NOMO-1 (cell line): ENCODE results near the gene PTPN4.
"Not testable (repeated sequence)": the region's sequence is repeated elsewhere in the genome, so short reads cannot be mapped to it uniquely, and the experiment has no call there.

ENCODE experiments used
- DNase-seq, 2 experiments: peaks; one replicate each; lab custom pipeline; 2025; ENCODE audit not compliant: unreplicated experiment in 2 of 2; lab: John Stamatoyannopoulos, UW

PTPN4 gene

DNA sequence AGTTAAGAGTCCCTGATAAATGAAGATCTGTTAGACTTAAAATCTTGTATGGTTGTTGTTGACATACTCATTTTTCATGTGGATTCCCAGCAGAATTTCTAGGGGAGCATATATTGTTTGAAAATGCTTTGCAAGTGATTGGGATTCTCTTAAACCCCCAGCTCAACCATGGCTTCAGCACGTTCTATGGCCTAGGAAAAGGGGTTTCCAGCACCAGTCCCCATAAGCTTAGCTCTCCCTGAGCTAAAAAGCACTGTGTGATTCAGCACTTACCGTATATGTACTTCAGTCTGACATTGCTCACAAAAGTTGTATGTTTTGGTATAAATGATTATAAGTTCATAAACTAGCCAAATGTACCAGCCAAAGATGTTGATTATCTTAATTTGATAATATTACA is 173.1 kb downstream of the PTPN4 start:
- DNase-seq: no peak

DNA sequence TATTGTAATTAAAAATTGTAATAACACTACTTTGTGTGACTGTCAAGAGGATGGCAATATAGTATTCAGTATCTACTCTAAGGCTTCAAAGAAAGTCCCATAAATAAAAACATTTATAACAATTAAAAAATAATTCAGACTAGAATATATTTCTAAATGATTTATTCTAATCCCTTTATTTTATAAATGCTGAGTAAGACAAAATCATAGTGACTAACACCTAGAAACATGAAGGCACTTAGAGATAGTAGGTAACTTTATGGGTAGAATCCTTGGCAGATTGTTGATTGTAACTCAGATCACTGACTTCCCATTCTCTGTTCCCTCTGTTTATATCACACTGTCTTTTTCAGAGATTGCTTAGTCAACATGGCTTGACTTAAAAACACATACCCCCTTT is 174.6 kb downstream of the PTPN4 start:
- no peak for DNase-seq

DNA sequence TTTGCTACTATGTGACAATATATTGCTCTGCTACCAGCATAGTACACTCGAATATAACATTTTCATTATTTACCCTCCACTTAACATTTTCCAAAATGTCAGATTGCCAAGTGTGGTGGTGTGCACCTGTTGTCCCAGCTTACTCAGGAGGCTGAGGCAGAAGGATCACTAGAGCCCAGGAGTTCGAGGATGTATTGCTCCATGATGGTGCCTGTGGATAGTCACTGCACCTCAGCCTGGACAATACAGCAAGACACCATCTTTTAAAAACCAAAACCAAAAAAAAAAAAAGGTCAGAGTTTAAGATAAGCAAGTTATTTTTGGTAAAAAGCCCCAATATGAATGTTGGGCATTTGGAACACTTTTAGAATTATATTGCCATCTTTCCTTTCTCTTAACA is 178.0 kb downstream of the PTPN4 start:
- DNase-seq: no peak

DNA sequence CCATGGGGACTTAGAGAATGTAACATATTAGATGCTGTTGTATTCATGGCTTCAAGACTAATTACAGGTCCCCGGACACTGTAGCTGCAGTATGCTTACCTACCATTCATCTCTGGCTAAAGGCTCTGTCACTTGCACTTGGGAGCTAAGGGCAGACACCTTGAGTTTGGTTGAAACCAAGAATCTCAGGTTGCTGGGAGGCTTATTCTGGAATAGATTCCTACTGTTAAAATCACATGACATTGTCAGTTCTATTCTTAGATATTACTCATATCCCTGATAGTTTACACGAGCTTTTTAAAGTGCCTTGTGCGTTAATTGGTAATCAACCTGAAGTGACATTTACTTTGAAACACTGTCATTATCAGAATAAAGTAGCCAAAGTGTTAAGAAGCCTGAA is 180.2 kb downstream of the PTPN4 start:
- DNase-seq: no peak

DNA sequence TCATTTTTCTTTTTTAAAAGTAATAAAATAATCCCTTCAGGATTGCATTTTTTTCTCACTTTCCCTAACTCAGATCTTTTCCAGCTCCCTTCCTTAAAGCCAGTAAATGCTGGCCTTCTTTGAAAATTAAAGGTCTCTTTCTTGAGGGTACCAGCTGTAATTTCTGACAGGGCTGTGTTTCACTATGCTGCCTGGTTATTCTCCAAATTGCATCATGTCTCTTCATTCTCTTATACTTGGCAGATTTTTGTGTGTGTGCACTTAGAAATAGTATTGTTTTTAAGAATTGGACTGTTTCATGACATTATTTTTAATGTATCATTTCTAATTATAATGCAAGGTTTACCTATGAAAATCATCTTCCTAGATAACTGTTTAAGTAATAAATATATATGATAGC is 181.1 kb downstream of the PTPN4 start:
- no peak for DNase-seq

DNA sequence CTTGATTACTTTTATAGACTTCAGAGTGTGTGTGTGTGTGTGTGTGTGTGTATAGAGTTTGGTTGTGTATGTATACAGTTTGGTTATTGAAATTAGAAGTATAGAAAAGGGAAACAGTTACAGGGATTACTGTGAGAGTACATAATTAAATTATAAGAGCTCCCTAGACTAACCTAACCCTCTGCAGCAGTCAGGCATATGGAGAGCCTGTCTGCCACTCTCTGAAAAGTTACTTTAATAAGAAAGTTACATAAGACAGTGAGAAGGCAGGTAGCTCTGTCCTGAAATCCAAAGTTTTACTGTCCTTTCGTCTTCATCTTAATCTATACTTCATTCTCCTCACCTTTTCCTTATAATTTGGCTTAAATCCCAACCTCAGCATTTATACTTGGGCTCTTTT is 181.7 kb downstream of the PTPN4 start:
- DNase-seq: no peak

DNA sequence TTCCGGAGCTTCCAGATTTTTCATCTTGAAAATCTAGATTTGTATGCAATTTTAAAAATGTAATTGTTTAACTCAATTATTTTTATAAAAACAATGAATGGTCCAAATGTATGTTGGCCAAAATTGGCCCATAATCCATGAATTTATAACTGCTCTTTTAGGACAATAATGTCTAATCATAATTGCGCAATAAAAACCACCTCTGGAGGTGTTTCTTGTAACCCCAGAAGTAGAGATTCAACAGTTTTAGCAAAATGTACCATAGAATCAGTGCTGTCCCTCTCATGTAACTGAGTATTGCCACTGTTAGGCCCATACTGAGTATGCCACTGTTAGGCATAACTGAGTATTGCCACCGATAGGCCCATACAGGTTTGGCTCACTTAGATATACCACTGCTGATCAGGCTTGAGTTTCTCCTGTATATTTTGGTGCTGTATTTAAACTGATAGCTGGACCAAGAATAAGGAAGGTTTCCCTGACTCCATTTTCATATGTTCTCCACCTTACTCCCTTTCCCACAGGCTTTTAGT is 182.3 kb downstream of the PTPN4 start:
- DNase-seq: no peak

DNA sequence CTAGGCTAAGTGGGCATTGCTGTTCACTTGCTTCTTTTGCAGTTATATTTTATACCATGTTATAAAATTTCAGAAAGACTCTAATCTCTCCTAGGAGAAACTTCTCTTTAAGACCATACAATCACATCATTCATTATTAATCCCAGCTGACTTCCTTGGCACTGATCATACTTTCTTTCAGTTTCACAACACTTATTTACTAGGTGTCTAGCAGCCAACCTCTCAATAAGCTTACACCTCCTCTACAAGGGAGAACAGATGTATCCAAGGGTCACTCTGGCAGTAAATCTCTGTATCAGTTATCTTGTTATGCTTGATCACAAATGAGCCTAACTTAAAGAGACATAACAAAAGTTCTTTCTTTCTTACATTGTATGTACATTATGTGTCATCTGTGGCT is 183.3 kb downstream of the PTPN4 start:
- no peak for DNase-seq

DNA sequence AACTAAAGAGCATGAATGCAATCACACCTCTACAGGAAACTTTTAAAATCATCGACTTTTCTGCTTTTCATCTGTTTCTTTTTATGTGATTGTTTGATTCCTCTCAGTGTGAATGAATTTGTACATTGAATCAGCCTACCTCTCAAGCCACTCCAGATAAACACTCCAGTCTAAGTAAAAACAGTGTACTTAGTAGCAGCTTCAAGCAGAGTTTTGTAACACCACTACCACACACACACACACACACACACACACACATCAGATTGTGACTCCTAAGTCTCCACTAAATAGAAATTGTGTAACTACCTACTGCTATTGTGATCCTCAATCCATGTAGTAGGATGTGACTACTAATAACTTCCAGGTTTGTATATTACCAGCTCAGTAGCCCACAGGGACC is 187.8 kb downstream of the PTPN4 start:
- DNase-seq: no peak

DNA sequence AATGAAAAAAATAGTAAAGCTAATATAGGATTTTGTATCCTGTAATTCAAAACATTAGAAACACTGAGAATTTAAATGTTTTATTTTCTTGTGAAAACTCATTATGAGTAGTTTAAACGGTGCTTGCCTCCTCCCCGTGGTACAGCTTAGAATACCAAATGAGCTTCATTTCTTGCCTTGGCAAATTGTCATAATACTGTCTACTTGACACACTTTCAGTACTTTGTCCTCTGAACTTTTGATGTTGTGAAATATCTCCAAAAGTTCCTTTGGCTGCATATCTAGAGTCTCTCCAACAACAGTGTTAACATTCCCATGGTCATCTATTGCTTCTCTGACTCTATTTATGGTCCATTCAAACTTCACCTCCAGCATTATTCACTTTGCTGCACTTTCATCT is 191.2 kb downstream of the PTPN4 start:
- DNase-seq: no peak

DNA sequence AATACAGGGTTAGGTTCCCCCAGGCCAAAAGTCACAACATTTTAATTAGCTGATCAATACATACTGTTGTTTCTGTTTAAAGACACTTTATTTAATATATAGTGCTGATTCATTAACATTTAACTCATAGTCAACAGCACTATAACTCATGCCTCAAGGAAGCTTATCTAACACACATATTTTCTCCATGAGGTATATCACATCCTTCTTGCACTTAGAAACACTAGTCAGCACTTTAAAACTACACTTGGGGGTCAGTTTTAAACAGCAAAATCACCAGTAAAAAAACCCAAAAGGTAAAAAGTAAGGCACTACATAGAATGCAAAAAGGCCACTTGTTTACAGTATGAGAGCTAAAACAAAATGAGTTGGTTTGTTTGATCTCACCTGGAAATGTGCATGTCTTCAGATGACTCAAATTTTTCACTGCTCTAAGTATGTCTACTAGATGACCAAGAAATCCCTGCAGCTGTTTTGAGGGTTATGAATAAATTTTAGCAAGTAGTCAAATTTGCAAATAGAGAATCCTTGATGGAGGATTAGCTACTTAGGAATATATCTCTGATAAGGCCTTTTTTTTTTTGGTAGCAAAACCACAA is 199.0 kb downstream of the PTPN4 start:
- no peak for DNase-seq

DNA sequence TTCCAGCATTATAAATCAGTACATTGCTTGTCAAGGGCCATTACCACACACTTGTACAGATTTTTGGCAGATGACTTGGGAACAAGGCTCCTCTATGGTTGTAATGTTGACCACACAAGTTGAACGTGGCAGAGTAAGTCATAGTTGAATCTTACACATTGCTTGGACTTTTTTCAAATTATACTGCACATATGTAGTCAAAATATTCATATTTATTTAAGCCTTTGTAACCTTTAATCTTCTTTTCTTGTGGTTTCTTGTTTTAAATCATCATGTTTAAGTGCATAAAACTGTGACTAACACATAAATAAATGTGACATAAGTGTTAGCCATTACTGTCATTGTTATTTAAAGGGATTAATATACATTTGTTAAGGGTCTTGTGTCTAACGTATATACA is 201.1 kb downstream of the PTPN4 start:
- DNase-seq: no peak

DNA sequence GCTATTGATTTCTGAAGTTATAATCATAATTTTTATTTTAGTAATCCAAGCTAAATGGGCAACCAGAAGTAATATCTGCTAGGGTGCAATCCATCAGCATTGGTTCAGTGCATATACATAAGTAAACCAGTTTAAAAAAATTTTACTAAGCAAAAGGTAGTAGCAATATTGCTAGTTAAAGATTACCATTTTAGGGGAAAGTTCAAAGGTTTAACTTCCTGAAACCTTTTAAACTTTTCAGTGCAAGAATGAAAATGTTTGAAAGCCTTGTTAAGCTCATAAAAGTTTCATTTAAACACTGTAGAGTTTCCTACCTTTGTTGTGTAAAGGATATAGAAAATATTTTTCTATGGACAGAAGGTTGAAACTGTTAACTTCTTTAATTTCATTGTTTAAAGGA is 222.2 kb downstream of the PTPN4 start:
- DNase-seq: no peak

DNA sequence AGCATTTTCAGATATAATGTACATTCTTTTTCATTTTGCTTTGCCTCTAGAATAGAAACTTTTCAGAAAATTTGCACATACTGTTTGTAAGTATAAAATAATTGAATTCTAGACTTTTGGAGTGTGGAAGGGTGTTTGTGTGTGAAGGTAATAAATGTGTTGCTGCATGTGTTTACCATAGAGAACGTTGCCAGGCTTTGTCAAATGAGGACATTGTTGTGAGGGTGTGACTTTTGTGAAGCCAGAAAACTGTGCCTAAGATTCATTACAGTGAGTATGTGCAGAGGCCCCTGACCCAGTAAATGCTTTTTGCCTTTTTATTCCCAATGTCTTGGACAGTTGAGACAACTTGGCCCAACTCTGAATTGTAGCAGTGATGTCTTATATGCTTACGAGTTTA is 222.8 kb downstream of the PTPN4 start:
- DNase-seq: no peak

DNA sequence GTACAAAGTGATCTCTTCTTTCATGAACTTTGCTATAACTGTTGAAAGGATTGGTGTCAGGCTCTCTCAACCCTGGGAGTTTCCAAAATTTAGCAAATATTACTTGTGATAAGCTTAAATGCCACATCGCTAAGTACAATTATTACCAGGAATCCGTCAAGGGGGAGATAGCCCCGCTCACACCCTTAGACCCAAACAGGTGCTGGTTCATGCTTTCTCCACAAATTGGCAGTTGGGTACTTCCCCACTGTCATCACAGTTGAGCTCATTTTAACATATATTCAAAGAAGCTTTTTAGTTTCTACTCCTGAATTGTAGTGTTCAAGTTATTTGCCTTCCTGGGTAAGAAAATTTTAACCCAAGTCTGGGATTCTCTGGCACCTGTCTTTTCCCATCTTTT is 223.4 kb downstream of the PTPN4 start:
- DNase-seq: no peak

DNA sequence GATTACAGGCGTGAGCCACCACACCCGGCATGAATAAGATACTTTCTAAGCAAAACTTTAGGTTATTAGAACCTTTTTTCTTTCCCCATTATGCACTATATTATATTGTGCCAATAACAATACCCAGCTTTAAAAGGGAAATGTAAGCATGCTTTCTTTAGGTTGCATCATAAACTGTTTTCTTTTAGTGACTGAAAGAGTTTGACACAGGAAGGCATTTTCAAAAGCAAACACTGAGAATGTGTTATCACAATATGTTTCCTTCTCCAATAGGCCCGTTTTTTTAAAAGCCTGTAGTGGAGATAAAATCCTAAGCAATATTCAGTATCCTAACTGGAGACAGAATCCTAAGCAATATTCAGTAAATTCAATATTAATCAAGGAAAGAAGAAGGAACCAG is 236.4 kb downstream of the PTPN4 start:
- DNase-seq: no peak

DNA sequence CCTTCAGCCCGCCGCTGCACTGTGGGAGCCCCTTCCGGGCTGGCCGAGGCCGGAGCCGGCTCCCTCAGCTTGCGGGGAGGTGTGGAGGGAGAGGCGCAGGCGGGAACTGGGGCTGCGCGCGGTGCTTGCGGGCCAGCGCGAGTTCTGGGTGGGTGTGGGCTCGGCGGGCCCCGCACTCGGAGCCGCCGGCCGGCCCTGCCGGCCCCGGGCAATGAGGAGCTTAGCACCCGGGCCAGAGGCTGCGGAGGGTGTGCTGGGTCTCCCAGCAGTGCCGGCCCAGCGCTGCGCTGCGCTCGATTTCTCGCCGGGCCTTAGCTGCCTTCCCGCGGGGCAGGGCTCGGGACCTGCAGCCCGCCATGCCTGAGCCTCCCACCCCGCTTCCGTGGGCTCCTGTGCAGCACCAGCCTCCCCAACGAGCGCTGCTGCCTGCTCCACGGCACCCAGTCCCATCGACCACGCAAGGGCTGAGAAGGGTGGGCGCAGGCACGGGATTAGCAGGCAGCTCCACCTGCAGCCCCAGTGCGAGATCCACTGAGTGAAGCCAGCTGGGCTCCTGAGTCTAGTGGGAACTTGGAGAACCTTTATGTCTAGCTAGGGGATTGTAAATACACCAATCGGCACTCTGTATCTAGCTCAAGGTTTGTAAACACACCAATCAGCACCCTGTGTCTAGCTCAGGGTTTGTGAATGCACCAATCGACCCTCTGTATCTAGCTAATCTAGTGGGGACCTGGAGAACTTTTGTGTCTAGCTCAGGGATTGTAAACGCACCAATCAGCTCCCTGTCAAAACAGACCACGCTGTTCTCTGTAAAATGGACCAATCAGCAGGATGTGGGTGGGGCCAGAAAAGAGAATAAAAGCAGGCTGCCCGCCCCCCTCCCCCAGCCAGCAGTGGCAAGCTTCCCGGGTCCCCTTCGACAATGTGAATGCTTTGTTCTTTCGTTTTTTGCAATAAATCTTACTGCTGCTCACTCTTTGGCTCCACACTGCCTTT is 237.5 kb downstream of the PTPN4 start:
- not testable (repeated sequence) for DNase-seq

DNA sequence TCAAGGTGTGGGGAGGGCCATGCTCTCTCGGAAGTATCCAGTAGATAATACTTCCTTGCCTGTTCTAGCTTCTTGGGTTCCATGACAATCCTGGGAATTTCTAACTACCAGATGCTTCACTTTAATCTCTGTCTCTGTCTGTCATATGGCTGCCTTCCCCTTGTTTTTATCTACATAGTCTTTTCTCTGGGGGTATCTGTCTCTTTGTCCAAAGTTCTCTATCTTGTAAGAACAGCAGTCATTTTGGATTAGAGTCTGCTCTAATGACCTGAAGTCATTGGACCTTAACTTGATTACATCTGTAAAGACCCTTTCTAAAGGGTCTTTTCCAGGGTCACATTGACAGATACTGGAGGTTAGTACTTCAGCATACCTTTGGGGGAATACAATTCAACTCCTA is 241.7 kb downstream of the PTPN4 start:
- DNase-seq: no peak

DNA sequence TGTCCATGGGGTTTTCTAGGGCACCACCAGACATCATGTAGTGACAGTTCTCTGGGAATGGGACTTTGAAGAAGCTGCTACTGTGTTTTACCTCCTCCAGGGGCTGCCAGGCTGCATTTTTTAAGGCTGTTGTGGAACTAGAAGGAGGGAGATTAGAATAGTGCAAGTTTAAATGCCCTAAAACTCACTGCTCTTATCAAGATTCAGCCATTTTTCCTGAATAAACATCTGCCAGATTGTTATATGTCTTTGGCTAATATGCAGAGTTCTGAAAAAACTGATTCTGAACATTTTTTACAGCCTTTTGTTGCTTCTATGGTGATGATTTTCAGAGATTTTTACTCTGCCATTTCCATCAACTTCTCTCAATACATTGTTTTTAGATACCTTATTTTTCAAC is 244.5 kb downstream of the PTPN4 start:
- no peak for DNase-seq

DNA sequence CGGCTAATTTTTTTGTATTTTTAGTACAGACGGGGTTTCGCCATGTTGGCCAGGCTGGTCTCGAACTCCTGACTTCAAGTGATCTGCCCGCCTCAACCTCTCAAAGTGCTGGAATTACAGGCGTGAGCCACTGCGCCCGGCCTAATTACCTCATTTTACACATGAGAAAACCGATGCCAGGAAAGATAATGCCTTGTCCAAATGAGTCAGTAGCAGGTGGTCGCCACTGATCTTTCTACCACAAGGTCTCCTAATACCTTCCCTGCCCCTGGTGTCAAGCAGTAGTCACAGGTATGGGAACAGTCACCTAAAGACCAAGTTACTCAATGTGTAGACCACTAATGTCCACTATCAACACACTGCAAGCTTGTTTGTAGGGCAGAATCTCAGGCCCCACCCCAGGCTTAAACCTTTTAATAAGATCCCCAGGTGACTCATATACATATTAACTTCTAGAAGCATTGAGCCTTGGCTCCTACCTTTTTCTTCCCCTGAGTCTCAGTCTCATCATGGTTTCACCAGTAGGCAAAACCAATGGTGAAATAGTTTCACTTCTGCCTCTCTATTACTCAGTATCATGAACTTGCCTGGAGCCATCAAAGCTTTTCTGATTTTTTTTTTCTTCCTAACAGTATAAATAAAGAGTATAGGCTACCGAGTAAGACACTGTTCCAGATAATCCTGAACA is 246.3 kb downstream of the PTPN4 start:
- peak; percentile 70 to 87 for DNase-seq

DNA sequence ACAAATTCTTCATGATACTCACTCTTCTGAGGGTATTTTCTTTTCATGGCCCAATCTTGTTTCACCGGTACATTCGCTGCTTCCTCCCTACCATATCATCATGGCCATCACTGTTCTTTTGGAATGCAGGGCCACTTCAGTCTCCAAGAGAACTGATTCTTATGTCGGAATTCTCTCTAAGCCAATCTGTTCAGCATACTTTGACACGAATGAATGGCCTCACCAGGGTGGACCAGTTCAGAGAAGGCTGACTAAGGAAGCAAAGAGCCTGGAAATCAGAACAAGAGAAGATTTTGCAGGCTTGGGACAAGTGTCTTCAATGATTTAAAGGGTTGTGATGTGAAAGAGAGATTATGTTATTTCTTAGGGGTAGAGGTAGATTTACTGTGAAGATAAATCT is 248.1 kb downstream of the PTPN4 start:
- no peak for DNase-seq

DNA sequence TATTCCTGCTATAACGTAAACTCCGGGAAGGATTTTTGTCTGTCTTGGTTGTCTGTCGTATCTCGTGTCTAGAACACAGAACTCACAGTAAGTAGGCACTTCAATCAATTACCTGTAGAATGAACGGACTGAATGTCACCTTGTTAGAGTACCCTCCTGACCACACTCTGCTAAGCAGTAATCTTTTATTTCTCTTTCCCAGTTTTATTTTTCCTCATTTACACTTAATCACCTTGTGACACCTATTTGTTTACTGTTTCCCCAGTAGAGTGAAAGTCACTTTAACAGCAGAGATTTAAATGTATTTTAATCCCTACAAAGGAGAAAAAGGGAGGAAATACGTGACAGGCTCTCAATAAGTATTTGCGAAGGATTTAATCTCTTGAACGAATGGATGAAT is 252.6 kb downstream of the PTPN4 start:
- DNase-seq: no peak
